Stimulated activated CD4-positive, alpha-beta T cell treated with anti-CD3 and anti-CD28 coated beads, Interleukin-2, amount 100 ng/mL, for 24 hours (primary cell): Measurements from ENCODE around the gene NHERF2.

Source experiments
- DNase-seq, 2 donors: peaks; one replicate each; pipeline ENCODE4 v3.0.0-alpha.2; 2020

The NHERF2 gene

DNA sequence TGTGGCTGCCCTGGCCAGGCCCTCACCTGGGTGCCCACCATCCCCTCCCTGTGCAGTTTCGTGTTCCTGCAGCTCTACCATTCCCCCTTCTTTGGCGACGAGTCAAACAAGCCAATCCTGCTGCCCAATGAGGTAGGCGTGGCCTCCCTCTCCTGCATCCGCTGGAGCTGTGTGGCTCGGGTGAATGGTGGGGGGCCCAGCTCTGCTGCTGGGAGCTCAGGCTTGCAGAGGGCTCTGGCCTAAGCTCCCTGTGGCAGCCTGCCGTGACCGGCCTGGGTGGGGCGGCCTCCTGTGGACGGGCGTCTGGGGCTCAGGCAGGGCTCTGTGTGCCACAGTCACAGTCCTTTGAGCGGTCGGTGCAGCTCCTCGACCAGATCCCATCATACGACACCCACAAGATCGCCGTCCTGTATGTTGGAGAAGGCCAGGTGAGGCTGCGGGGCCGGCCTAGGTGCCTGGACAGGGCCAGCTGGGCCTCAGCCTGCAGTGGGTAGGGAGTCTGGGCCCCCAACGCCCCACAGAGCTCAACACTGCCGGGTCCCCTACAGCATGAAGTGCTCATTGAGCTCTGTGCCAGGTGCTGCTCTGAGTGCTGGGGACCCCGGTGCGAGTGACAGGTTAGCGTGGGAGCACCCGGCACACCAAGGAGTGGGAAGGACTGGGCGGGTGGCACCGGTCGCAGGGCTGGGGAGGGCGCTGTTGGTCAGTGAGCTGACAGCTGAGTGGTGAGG is 58.4 kb downstream of the NHERF2 start:
- no peak for DNase-seq

DNA sequence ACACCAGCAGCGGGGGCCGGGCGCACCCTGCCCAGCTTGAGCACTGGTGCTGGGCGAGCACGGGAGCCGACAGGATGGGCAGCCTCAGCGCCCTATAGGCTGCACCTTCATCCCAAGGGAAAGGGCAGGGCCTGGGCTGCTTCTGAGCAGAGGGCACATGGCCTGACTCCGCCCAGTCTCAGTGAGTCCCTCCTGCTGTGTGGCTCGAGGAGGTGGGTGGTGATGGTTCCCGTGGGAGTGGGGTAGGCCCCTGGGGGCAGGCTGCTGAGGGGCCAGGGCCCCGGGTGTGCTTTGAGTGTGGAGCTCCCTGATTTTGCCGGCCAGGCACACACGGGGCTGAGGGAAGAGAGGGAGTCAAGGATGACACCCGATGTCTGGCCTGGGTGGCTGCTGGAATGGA is 59.0 kb downstream of the NHERF2 start:
- DNase-seq, result no peak

DNA sequence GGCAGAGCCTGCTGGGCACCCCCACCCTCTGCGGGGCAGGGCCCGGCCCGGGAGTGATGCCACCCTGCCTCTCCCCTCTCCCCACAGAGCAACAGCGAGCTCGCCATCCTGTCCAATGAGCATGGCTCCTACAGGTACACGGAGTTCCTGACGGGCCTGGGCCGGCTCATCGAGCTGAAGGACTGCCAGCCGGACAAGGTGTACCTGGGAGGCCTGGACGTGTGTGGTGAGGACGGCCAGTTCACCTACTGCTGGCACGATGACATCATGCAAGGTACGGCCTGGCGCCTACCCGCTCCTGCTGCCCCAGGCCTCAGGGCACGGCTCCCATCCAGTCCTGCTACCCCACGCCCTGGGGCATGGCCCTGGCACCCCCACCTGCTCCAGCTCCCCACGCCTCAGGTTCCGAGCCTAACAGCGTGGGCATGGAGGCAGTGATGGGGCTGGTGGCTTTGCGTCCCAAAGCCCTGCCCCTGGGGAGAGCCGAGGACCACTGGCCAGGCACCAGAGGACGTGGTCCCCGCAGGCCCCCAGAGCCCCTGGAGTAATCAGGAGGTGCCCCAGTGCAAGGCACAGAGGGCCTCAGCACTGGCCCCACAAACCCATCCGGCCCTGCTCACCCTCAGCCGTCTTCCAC is 59.5 kb downstream of the NHERF2 start:
- DNase-seq, result no peak

- DNase-seq, result no peak
Observed at GRCh38 chr16:2086812-2087747, 60.4 kb downstream of the NHERF2 start.

DNA sequence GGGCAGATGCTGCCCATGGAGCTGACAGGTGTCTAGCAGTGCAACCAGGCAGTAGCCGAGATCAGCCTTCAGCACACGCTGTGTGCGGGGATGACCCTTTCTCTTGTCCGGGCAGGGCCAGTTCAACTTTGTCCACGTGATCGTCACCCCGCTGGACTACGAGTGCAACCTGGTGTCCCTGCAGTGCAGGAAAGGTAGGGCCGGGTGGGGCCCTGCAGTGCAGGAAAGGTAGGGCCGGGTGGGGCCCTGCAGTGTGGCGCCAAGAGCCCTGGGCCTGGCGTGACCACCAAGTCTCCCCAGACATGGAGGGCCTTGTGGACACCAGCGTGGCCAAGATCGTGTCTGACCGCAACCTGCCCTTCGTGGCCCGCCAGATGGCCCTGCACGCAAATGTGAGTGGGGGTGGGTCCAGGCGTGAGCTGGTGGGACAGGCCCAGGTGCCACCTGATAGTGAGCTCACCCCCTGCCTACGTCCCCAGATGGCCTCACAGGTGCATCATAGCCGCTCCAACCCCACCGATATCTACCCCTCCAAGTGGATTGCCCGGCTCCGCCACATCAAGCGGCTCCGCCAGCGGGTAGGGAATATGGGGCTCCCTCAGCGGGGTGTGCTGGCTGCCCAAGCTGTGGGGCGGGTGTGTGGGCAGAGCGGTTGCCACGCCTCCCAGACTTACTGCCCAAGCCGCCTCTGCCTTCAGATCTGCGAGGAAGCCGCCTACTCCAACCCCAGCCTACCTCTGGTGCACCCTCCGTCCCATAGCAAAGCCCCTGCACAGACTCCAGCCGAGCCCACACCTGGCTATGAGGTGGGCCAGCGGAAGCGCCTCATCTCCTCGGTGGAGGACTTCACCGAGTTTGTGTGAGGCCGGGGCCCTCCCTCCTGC is 61.3 kb downstream of the NHERF2 start:
- no peak for DNase-seq
